ENCODE results near the gene PPP4R2.

DNA sequence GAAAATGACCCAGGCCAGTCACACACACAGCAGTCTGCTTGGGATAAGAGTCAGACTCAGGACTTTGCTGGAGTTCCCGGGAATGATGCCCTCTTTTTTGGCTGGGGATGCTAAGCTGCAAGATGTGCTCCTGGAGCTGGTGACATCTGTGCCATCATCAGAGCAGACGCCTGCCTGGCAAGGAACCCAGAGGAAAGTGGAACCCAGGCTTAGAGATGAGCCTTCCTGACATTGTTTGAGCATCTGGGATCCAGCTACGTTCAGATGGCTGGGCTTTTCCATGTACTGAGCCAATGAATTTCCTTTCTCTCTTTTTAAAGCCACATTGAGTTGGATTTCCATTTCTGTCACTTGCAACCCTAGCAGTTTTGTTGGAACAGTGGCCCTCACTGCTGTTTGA lies 118.1 kb downstream of the PPP4R2 start:
- no peak for TF ChIP-seq CTCF (IDR thresholded peaks at IDR 0.05)
- TF ChIP-seq POLR2A (IDR thresholded peaks at IDR 0.05): no peak
